ENCODE data around the gene APC2. TPM values are rescaled to one million over a fixed set of nuclear protein-coding genes. Genes with fewer than 3 reads are reported as not detected.

Gene APC2
- total and polyA plus RNA-seq, 8 donors, result 0.10 to 3.5 (median 0.58) TPM; not detected in 1

GRCh38 chr19:1505012-1505411 is 55.1 kb downstream of the APC2 start:
- Histone ChIP-seq H3K27ac (no peak overlapping the region), H3K9me3 (peaks cover 0 to 5% (median 2%) of the 10 kb centered on the region in 4 donors), H3K27me3 (peaks cover 15 to 85% (median 27%) of the 10 kb centered on the region in 3 donors), H3K4me3 (no peak overlapping the region), H3K36me3 (no peaks in the 10 kb centered on the region), H3K4me1 (peaks cover 7 to 27% (median 26%) of the 10 kb centered on the region in 4 donors)
- TF ChIP-seq POLR2A (IDR thresholded peaks at IDR 0.05) (no peak), POLR2AphosphoS5 (IDR thresholded peaks at IDR 0.05) (no peak), CTCF (IDR thresholded peaks at IDR 0.05) (no peak), EP300 (IDR thresholded peaks at IDR 0.05) (no peak)
- DNase-seq, result no peak
- WGBS, 5 donors, result 79 to 84% (median 80%) methylated on average over 8 of the region's 8 CpGs
- intact Hi-C loops (cut with DNase I; ENCODE audit: low total_unique reads), result no loop called here

GRCh38 chr19:1505991-1506881 is 56.3 kb downstream of the APC2 start:
- no peak overlapping the region for H3K4me3 ChIP-seq
- peaks cover 7 to 33% (median 26%) of the 10 kb centered on the region in 4 donors for H3K4me1 ChIP-seq
- no peak for TF ChIP-seq CTCF (IDR thresholded peaks at IDR 0.05)
- TF ChIP-seq EP300 (IDR thresholded peaks at IDR 0.05), result no peak
- no peak for TF ChIP-seq POLR2AphosphoS5 (IDR thresholded peaks at IDR 0.05)
- no peak for TF ChIP-seq POLR2A (IDR thresholded peaks at IDR 0.05)
- 90 to 93% (median 91%) methylated on average over 16 to 45 of the region's 45 CpGs for WGBS, 5 donors
- peaks cover 15 to 93% (median 29%) of the 10 kb centered on the region in 3 donors for H3K27me3 ChIP-seq
- H3K27ac ChIP-seq, result no peak overlapping the region
- H3K9me3 ChIP-seq, result peaks cover 0 to 5% (median 2%) of the 10 kb centered on the region in 4 donors
- H3K36me3 ChIP-seq, result no peaks in the 10 kb centered on the region
- DNase-seq, result no peak
- intact Hi-C loops (cut with DNase I; ENCODE audit: low total_unique reads), result no loop called here

GRCh38 chr19:1507192-1507660 is 57.3 kb downstream of the APC2 start:
- Histone ChIP-seq H3K36me3 (no peaks in the 10 kb centered on the region), H3K4me3 (peak overlapping the region in 1 of 4 donors; percentile 46), H3K27me3 (peaks cover 23 to 93% (median 35%) of the 10 kb centered on the region in 3 donors), H3K4me1 (peaks cover 7 to 35% (median 32%) of the 10 kb centered on the region in 4 donors), H3K27ac (peak overlapping the region in 2 of 5 donors; percentile 69 to 82), H3K9me3 (peaks cover 0 to 5% (median 2%) of the 10 kb centered on the region in 4 donors)
- DNase-seq, result no peak
- intact Hi-C loops (cut with DNase I; ENCODE audit: low total_unique reads), result no loop called here
- TF ChIP-seq POLR2AphosphoS5 (IDR thresholded peaks at IDR 0.05) (no peak), CTCF (IDR thresholded peaks at IDR 0.05) (no peak), EP300 (IDR thresholded peaks at IDR 0.05) (no peak), POLR2A (IDR thresholded peaks at IDR 0.05) (no peak)
- WGBS, 5 donors, result 65 to 80% (median 73%) methylated on average over 23 of the region's 23 CpGs

GRCh38 chr19:1507763-1508506 is 58.0 kb downstream of the APC2 start:
- TF ChIP-seq CTCF (IDR thresholded peaks at IDR 0.05) (no peak), POLR2AphosphoS5 (IDR thresholded peaks at IDR 0.05) (peak in 1 of 3 donors; percentile 40), POLR2A (IDR thresholded peaks at IDR 0.05) (no peak), EP300 (IDR thresholded peaks at IDR 0.05) (no peak)
- peaks cover 10 to 41% (median 38%) of the 10 kb centered on the region in 4 donors for H3K4me1 ChIP-seq

More at GRCh38 chr19:1507763-1508506, 58.0 kb downstream of the APC2 start:
- H3K36me3 ChIP-seq, result no peaks in the 10 kb centered on the region
- peak; percentile 89 to 98 for DNase-seq
- 1 to 6% (median 2%) methylated on average over 36 to 46 of the region's 46 CpGs for WGBS, 5 donors
- H3K27me3 ChIP-seq, result peaks cover 19 to 93% (median 36%) of the 10 kb centered on the region in 3 donors
- intact Hi-C loops (cut with DNase I; ENCODE audit: low total_unique reads), result no loop called here
- H3K27ac ChIP-seq, result peak overlapping the region; percentile 39 to 85 (median 69)
- H3K4me3 ChIP-seq, result peak overlapping the region; percentile 35 to 46 (median 41)
- peaks cover 0 to 5% (median 2%) of the 10 kb centered on the region in 4 donors for H3K9me3 ChIP-seq
